ENCODE data around the gene RFX3. TPM values are rescaled to one million over a fixed set of nuclear protein-coding genes. Genes with fewer than 3 reads are reported as not detected.

Gene RFX3
- polyA plus RNA-seq: 6.3 and 7.1 TPM in 2 replicates

DNA sequence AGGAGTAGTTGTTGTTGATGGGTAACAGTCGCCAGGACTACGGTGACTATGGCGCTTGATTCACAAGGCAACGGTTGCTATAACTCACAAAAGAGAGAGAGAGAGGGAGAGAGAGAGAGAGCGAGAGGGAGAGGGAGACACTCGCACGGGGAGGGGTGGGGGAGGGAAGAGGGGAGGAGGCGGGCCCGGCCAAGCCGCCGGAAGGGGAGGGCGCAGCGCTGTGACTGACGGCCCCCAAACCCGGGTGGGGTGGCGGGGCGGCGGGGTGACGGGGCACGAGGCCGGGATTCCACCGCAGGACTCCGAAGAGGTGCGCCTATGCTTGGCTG is at the start of gene RFX3:
Gene RFX3, minus strand, starts transcription at position 166 of the 329 bp plus-strand sequence. CDS start 130,413 bp downstream, outside the sequence.

Data from Purkinje cell (primary cell).